ES-I3 (cell line): ENCODE data around the gene EXOC3L4.
A peak's percentile ranks its signal among the peaks of the same experiment; 100 is the strongest.

ENCODE experiments used
- H3K36me3 ChIP-seq: 2 replicates; pipeline ENCODE4 v1.6.1; 2013; ENCODE audit warnings: mild to moderate bottlenecking, low read length, control low read depth, moderate library complexity; ENCODE audit not compliant: insufficient read depth
- H3K4me1 ChIP-seq: 2 replicates; pipeline ENCODE4 v1.6.1; 2013; ENCODE audit warnings: mild to moderate bottlenecking, control low read depth, low read length; ENCODE audit not compliant: insufficient read depth
- H3K9ac ChIP-seq: 2 replicates; pipeline ENCODE4 v1.6.1; 2013; ENCODE audit warnings: low read depth, mild to moderate bottlenecking, low read length, moderate library complexity
- H3K9me3 ChIP-seq: 2 replicates; pipeline ENCODE4 v1.6.1; 2013; ENCODE audit warnings: mild to moderate bottlenecking, low read length, moderate library complexity; ENCODE audit not compliant: control insufficient read depth, insufficient read depth

The EXOC3L4 gene

DNA sequence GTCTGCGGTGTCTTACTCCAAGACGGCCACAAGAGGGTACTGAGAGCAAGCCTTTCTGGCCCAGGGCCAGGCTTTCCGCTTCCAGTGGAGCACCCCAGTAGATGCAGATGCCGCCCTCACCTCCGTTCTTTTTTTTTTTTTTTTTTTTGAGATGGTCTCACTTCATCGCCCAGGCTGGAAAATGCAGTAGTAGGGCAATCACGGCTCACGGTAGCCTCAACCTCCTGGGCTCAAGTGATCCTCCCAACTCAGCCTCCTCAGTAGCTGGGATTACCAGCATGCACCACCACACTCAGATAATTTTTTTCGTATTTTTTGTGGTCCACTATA, 16.1 kb upstream of the EXOC3L4 start:
- H3K9ac ChIP-seq = no peak overlapping the region
- no peaks in the 10 kb centered on the region for H3K4me1 ChIP-seq
- H3K9me3 ChIP-seq = no peaks in the 10 kb centered on the region
- no peaks in the 10 kb centered on the region for H3K36me3 ChIP-seq

DNA sequence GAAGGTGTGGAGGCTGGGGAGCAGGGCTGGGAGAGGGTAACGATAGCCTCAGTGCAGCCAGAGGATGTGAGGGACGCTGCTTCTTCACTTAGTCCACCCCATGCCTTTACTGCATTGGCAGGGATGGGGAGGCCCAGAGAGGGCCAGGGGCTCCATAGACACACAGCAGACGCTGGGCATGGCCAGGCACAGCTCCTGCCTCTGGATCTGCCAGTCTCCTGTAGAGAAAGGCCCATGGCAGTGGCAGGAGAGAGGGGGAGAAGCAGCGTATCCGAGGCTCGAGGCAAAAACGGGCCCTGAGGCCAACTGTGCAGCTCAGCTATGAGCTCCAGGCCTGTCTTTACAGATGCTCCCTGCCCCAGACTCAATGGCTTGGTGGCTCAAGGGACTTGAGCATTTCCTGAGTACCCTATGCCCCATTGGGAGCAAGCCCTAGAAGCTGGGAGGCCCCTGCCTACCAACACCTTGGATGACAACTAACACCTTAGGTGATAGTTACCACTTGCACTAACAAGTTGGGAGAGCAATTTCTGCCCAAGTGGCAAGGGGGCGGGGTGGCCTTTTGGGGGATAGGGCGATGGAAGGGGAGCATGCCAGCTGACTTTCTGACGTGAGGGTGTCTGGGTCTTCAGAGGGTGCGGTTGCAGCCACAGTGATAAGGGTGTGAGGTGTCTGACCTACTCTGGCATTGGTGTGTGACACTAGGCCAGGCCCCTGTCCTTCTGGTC, 15.5 kb upstream of the EXOC3L4 start:
- Histone ChIP-seq H3K9me3 (no peaks in the 10 kb centered on the region), H3K9ac (no peak overlapping the region), H3K4me1 (no peaks in the 10 kb centered on the region), H3K36me3 (no peaks in the 10 kb centered on the region)

- H3K36me3 ChIP-seq = no peaks in the 10 kb centered on the region
- H3K4me1 ChIP-seq = no peaks in the 10 kb centered on the region
- no peaks in the 10 kb centered on the region for H3K9me3 ChIP-seq
- no peak overlapping the region for H3K9ac ChIP-seq
These were observed 12.6 kb upstream of the EXOC3L4 start for GRCh38 chr14:103081951-103082350.

- H3K9me3 ChIP-seq = no peaks in the 10 kb centered on the region
- no peaks in the 10 kb centered on the region for H3K36me3 ChIP-seq
- H3K4me1 ChIP-seq = no peaks in the 10 kb centered on the region
- H3K9ac ChIP-seq = peak within 1 kb of the TSS; percentile 1; the same call in 1 of the 2 replicates
These were observed 10.3 kb upstream of the EXOC3L4 start, which contains the start of gene LBHD2 for GRCh38 chr14:103084021-103084919. Gene LBHD2 (plus strand): TSS chr14:103084210. CDS start chr14:103086013, 1,803 bp downstream.

DNA sequence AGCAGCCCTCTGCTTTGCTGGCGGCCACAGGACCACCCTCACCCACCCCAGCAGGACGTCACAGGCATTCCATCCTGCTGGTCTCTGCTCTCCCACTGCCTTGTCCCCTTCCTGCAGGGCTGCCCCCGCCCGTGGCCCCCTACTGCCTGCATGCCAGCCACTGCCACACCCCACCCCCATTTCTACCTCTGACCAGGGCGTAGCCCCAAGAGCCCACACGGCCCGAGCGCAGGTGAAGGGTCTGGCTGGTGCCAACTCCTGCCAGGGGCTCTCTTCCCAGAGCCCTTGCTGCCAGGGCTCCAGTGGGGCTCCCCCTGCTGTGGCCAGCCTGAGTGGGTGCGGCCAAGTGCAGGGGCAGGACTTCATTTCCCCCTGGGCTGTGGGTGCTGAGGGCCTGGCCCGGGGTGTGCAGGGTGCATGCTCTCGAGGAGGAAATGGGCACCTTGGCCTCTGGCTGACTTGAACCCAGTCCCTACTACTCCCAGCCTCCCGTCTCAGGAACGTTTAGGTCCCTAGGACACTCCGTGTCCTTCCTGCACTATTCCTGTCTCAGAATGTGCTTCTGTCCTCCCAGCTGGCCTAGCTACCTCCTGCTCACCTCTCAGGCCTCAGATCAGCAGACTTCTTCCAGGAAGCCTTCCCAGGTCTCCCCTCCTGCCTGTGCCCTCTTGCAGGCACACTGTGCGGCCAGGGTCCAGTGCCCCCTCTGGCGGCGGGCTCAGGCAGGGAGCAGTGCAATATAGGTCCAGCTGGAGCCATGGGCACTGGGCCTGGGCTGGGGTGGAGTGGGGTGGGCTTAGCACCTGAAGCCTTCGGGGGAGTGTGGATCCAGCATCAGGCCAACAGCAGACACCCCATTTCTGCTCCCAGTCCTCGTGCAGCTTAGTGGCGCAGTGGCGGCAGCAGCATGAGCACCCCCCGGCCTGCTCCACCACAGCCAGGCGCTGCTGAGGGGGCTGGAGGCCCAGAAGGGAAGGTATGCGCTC, 9.1 kb upstream of the EXOC3L4 start:
- no peaks in the 10 kb centered on the region for H3K9me3 ChIP-seq
- H3K9ac ChIP-seq = no peak overlapping the region
- no peaks in the 10 kb centered on the region for H3K4me1 ChIP-seq
- H3K36me3 ChIP-seq = no peaks in the 10 kb centered on the region

DNA sequence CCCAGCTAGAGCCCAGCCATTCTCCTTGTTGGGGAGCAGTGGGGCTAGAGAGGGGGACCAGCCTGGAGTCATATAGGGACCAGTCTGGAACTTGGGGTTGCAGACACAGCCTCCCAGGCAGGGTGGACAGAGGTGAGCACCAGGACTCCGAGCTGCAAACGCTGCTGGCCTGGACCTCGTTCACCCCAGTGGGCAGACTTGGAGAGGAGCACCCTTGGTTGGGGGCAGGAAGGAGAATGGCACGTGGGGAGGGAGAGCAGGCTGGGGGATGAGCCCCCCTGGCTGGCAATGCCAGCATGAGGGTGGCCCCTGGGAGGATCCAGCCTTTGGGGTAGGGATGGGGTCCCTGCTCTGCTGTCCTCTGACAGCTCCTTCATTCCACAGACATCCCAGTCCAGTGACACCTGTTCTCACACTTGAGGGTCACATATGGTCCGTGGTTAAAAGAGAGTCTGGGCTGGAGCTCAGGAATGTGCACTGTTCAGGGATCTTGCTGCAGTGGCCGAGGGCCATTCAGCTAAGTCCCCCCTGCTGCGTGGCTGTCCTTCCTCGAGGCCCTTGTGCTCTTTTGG, 7.7 kb upstream of the EXOC3L4 start:
- no peaks in the 10 kb centered on the region for H3K9me3 ChIP-seq
- no peaks in the 10 kb centered on the region for H3K36me3 ChIP-seq
- no peaks in the 10 kb centered on the region for H3K4me1 ChIP-seq
- H3K9ac ChIP-seq = no peak overlapping the region

GRCh38 chr14:103087343-103087835, 7.1 kb upstream of the EXOC3L4 start:
- Histone ChIP-seq H3K4me1 (no peaks in the 10 kb centered on the region), H3K36me3 (no peaks in the 10 kb centered on the region), H3K9me3 (no peaks in the 10 kb centered on the region), H3K9ac (no peak overlapping the region)

DNA sequence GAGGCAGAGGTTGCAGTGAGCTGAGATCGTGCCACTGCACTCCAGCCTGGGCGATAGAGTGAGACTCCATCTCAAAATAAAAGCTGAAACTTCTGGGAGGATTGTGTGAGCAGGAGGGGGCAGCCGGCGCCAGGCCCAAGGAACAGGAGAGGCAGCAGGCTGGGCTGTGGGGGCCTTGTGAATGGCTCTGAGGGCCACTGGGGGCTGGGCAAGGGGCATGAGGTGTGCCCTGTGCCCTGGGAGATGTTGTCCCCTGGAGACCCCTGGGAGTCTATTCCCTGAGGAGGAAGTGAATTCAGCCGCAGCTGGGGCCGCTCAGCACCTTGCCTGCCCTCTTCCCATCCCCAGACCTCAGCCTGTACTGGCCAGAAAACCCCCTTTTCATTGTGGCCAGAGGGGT, 5.6 kb upstream of the EXOC3L4 start:
- peaks cover 6% of the 10 kb centered on the region; the same call in 1 of the 2 replicates for H3K4me1 ChIP-seq
- no peaks in the 10 kb centered on the region for H3K36me3 ChIP-seq
- H3K9ac ChIP-seq = no peak overlapping the region
- H3K9me3 ChIP-seq = no peaks in the 10 kb centered on the region

GRCh38 chr14:103089386-103090335, 4.9 kb upstream of the EXOC3L4 start:
- no peaks in the 10 kb centered on the region for H3K9me3 ChIP-seq
- H3K9ac ChIP-seq = no peak overlapping the region
- H3K4me1 ChIP-seq = peaks cover 13% of the 10 kb centered on the region; the same call in 1 of the 2 replicates
- H3K36me3 ChIP-seq = no peaks in the 10 kb centered on the region

GRCh38 chr14:103090481-103091020, 4.0 kb upstream of the EXOC3L4 start:
- H3K9me3 ChIP-seq = no peaks in the 10 kb centered on the region
- no peaks in the 10 kb centered on the region for H3K36me3 ChIP-seq
- peaks cover 17% of the 10 kb centered on the region; the same call in 1 of the 2 replicates for H3K4me1 ChIP-seq
- no peak overlapping the region for H3K9ac ChIP-seq

- Histone ChIP-seq H3K4me1 (peaks cover 17% of the 10 kb centered on the region; the same call in 1 of the 2 replicates), H3K9me3 (no peaks in the 10 kb centered on the region), H3K9ac (peak overlapping the region; percentile 40; the same call in 1 of the 2 replicates), H3K36me3 (no peaks in the 10 kb centered on the region)
These were observed 3.3 kb upstream of the EXOC3L4 start for GRCh38 chr14:103091041-103091882.

DNA sequence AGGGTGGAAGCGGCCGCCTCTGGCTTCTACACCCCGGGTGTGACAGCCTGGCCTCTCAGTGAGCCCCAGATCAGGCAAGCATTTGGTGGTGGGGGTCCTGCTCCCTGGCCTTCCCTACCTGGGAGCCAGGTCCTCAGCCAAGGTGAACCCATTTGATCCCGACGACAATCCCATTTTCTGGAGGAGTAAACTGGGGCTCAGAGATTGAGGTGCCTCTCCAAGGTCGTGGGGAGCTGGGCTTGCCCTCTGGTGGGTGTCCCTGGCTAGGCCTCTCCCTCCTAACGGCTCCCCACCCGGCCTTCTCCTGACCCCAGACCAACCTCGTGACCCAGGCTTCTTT, 2.7 kb upstream of the EXOC3L4 start:
- Histone ChIP-seq H3K9ac (no peak overlapping the region; the same call in 1 of the 2 replicates), H3K36me3 (no peaks in the 10 kb centered on the region), H3K9me3 (no peaks in the 10 kb centered on the region), H3K4me1 (peaks cover 20% of the 10 kb centered on the region)
